Esophagus mucosa (tissue), 1 donor: ENCODE results near the gene C20orf144. TPM values are rescaled to one million over a fixed set of nuclear protein-coding genes. Genes with fewer than 3 reads are reported as not detected.

ENCODE experiments used
- ATAC-seq: fragments of 200-7000 bp; cut with Tn5 transposase; one replicate; pipeline ENCODE4 v1.9.1; 2020
- total RNA-seq: library from RNA; stranded (reverse); gene quantifications from one replicate; pipeline ENCODE4 v1.2.4, GENCODE V29; 2023
- donor health status: DM: yes; HTN: yes; CAD: no.

The C20orf144 gene
- total RNA-seq, 1 donor from 2014 or later: not detected

GRCh38 chr20:33666293-33667244 is 4.4 kb downstream of the C20orf144 start, which contains the start of gene ACTL10:
ACTL10 (plus strand) TSS chr20:33666943; CDS start chr20:33667498, 555 bp downstream.
- ATAC-seq: peak; percentile 70

GRCh38 chr20:33667245-33667675 is 5.1 kb downstream of the C20orf144 start:
- peak; percentile 42 for ATAC-seq

GRCh38 chr20:33667676-33668465 is 5.7 kb downstream of the C20orf144 start:
- ATAC-seq: peak; percentile 67

- ATAC-seq: no peak
Observed at GRCh38 chr20:33668466-33669155, 6.5 kb downstream of the C20orf144 start.

GRCh38 chr20:33669224-33669623 is 7.1 kb downstream of the C20orf144 start:
- no peak for ATAC-seq

DNA sequence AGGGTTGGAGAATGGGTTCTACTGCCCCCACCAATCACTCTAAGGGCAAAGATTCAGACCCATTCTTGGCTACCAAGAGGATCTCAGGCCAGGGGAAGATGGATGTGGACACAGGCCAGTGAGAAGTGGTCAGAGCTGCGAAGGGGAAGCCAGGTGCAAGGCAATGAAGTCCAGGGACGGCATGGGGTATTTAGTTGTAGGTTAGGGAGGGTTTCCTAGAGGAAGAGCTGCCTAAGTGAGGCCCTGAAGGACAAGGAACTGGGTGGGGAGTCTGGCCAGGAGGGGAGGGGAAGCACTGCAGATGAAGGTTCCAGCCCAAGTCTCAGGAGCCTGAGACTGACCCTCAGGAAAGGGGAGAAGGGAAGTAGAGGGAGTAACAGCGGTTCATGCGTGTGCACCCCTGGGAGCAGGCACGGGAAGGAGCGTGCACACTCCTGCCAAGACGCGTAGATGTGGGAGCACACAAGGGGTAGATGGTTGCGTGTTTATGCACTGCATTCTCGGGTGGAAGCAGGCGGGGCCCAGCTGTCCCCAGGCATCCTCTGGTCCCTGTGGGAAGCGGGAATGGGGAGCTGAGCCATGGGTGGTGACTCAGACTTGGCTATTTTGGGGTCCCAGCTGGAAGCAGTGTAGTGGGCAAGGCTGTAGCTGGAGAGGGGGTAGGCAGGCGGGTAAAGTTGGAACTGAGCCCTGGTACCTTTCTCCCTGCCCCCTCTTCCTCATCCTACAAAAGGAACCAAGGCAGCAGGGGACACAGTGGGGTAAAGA is 7.9 kb downstream of the C20orf144 start:
- ATAC-seq: no peak

DNA sequence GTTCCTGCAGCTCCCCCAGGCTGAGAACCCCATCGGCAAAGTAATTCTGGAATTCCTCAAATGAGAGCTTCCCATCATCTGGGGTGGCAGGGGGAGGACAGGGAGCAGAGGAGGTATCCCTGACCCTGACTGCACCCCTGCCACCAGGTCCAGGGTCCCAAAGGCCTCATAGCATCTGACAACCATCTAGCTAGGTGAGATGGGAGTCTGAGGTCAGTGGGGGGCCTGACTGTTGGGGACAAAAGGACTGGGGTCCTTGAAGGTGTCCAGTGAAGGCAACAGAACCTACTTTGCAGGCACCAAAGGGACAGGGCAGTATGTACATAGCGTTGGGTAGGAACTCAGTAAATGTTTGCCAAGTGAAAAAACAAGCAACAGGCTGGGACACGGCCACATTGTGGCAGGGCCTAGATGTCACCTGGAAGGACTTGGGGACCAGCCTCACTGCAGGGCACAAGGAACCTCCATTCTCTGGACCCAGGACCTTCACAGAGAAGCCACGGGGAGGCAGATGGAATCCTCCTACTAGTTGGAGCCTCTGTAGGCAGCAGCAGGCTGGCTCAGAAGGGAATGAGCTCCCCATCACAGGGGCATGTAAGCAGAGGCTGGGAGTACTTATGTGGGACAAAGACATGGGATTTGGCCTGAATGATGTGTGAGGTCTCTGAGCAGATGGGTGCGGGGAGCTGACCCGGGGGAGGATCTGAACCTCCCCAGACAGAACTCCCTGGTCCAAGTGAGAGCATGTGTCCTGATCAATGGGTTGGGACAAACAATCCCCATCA is 8.8 kb downstream of the C20orf144 start:
- no peak for ATAC-seq

- ATAC-seq: no peak
Observed at GRCh38 chr20:33671573-33672288, 9.6 kb downstream of the C20orf144 start.

DNA sequence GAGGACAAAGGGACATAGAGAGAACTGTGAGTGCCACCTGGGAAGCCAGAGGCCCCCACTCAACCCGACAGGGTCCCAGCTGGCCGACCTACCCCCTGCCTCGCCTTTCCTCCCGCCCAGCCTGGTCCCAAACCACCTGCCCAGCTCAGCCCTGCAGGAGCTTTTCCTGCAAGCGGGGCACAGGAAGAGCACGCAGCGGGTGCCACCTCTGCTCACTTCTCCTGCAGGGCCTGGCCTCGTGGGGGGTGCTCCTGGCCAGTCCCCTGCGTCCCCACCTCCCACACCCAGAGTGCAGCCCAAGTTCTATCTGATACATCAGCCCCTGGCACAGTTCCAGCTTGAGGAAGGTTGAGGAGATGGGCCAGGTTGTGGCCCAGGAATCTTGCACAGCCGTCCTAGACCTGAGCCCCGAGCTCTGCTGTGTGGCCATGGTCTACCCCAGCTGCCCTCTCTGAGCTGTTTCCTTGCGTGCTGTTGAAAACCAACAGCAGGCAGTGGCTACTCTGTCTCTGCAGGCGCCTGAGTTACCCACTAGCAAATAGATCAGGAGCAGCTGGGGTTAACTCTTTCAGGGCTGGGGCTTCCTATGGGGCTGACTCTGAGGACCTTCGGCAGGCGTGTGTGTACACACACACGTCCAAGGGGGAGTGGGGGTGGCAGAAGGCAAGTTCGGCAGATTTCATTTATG is 10.4 kb downstream of the C20orf144 start:
- no peak for ATAC-seq

DNA sequence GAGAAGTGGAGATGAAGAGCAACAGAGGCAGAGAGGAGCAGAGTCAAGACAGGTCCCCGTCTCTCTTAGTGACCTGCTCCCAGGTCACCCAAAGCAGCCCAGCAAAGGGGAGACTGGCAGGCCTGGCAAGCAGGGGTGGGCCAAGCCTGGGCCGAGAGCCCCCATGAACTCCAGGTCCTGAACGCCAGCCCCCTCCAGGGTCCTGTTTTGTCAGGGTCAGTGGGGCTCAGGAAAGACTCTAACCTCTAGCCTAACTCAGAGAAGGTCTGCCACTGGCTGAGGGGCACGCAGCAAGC is 10.9 kb downstream of the C20orf144 start:
- no peak for ATAC-seq

DNA sequence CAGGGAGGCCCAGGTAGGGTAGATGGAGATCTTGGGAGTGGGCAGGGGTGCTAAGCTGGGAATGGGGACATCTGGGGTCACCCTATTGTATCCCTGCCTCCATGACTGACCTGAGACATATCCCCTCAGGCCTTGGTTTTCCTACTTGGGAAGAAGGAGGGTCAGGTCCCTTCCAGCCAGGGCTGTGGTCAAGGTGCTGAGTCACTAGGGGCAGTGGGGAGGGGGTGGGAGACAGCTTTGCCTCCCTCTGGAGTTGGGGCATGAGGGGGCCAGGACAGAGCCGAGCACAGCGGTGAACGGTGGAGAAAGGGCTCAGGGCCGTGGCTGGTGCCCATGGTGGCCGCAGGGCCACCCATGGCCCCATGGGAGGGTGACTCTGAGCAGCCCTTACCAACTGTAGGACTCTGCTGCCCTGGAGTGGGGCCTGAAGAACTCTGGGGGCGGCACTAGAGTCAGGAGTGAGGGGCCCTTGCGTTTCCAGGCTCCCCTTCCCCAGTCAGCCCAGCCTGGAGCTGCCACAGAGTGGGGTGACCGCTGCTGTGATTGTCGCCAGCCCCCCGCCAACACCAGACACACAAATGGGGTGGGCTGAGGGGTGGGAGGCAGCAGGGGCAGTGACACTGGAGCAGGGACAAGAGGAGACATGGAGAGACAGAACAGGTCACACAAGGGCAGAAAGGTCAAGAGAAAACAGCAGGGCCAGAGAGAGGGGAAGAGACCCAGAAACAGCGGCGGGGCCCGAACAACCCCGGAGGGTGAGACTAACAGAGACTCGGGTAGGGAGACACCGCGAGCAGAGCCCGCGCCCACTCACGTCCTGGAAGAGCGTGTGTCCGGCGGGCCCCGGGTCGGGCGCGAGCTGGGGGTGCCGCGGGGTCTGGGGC is 11.5 kb downstream of the C20orf144 start:
- ATAC-seq: no peak

DNA sequence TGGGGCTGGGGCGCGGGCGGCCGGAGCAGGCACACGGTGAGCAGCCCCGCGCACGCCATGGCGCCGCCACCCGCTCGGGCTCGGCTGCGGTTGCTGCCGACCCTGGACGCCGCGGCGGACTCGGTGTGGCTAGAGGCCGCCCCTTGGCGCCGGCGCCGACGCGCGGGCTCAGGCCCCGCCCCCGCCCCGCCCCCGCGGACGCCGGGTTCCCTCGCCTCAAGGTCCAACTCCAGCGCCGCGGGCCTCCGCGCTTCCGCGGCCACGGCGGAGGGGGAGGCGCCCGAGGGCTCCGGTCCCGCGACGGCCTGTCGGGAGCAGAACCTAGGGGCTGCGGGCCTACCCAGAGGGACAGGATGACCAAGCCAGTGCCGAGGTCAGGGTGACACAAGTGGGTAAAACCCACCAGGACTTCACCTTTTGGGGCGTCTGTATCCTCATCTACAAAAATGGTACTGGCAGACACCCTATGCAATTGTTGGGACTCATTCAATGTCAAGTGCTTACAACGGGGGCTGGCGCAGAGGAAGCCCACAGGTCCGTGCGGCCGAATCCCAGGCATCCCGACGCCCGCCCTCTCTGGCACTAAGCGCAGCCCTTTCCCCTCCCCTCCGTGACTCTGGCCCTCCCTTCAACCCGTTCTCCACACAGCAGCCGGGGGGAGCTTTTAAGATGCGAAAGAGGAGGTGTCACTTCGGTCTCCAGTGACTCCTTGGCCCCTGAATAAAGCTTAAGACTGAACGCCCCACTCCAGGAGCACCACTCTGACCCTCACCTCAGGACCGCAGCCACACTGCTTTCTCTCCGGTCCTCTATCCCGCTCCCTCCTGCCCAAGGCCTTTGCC is 12.4 kb downstream of the C20orf144 start, which contains the start of gene NECAB3:
TSS of gene NECAB3 (minus strand) at position 135 of the 842 bp plus-strand sequence. CDS start at position 59, 76 bp downstream.
- peak; percentile 80 for ATAC-seq

DNA sequence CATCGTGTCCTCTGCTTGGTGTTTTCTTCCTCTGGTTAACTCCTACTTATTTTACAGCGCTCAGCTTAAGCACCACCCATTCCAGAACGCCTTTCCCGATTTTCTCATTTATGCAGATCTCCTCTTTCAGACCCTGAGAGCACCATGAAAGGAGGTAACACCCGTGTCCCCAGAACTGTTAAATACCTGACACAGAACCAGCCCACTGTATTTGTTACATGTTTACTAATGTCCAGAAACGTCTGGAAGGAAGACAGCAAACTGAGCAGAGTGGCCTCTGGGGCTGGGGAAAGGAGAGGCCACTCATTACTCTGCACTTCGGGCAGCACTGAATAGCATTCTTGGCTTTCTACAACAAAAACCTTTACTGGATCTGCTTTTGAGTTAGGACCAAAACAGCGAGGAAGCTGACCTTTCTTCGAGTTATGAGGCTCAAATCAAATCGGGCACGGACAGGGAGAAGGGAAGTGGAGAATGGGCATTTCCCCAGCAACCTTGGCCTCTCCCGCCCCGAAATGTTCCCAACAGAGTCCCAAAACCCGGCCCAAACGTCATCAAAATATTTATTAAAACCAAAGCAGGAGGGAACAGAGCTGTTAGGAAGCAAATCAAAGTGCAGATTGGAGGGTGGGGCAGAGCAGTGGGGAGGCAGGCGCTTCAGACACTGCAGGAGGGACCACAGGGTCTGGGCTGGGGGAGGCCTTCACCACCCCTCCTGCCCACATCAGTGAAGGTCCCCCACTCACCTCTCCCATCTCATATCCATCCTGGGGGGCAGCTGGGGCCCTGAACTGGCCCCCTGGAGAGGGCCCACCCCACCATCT is 13.2 kb downstream of the C20orf144 start:
- ATAC-seq: no peak

GRCh38 chr20:33676121-33676520 is 14.0 kb downstream of the C20orf144 start:
- no peak for ATAC-seq

DNA sequence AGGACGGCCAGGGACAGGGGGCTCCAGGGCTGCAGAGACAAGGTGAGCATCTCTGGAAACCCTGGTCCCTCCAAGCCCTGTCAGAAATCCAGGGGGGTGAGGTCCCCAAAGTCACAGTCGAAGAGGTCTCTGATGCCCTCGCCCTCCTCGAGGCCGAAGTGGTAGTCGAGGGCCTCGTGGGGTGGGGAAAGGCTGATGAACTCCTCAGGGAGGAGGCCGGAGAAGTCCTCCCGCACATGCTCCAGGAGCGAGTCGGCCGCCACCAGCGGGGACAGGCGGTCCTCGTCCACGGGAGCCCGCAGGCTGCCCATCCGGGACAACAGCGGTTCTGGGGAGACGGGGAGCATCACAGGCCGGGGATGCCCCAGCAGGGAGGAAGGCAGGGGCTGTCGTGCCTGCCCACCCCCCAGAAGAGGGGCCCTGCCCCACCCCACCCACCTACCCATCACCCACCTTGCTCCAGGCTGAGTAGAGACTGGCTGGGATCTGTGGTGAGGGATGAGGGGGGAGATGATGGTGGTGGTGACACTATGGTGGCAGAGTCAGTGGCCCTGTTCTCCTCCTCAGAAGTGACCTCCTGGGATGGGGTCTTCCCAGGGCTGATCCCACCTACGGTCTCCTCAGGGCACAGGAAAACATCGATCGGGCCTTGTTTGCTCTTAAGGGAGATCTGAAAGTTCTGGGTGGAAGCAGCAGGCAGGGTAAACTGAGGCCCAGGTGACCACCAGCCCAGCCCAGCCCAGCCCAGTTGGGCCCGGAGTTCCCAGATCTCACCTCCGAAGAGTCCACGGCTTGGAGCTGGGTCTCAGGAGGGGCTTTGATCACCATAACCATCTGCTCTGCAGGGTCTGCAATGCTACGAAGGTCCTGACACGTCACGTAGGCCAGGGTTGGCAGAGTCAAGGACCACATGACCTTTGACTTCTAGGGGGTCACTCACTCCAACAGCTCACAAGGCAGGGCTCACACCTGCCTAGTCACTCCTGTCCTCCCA is 14.8 kb downstream of the C20orf144 start:
- ATAC-seq: no peak
